ENCODE measurements around the gene P2RX5.

The P2RX5 gene

DNA sequence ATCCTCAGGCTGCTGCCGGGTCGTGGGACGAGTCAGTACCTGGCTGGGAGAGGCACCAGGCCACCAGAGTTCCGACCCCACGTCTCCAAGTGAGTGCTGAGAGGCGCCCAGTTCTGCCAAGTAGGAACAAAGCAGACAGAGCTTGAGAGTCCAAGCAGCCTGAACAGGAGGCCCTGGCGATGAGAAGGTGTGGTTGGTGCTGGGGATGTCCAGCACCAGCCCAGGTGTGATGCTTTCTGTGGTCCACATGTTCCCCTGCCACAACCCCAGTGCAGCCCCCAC lies 38.4 kb downstream of the P2RX5 start:
- no peak for DNase-seq (ENCODE audit: low read depth)
- TF ChIP-seq, protein P1, sequence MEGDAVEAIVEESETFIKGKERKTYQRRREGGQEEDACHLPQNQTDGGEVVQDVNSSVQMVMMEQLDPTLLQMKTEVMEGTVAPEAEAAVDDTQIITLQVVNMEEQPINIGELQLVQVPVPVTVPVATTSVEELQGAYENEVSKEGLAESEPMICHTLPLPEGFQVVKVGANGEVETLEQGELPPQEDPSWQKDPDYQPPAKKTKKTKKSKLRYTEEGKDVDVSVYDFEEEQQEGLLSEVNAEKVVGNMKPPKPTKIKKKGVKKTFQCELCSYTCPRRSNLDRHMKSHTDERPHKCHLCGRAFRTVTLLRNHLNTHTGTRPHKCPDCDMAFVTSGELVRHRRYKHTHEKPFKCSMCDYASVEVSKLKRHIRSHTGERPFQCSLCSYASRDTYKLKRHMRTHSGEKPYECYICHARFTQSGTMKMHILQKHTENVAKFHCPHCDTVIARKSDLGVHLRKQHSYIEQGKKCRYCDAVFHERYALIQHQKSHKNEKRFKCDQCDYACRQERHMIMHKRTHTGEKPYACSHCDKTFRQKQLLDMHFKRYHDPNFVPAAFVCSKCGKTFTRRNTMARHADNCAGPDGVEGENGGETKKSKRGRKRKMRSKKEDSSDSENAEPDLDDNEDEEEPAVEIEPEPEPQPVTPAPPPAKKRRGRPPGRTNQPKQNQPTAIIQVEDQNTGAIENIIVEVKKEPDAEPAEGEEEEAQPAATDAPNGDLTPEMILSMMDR (IDR thresholded peaks at IDR 0.05; ENCODE audit: insufficient read depth, low read depth, low read length, missing control alignments): no peak
- H3K4me3 ChIP-seq (ENCODE audit: low read depth, low read length): no peak overlapping the region

DNA sequence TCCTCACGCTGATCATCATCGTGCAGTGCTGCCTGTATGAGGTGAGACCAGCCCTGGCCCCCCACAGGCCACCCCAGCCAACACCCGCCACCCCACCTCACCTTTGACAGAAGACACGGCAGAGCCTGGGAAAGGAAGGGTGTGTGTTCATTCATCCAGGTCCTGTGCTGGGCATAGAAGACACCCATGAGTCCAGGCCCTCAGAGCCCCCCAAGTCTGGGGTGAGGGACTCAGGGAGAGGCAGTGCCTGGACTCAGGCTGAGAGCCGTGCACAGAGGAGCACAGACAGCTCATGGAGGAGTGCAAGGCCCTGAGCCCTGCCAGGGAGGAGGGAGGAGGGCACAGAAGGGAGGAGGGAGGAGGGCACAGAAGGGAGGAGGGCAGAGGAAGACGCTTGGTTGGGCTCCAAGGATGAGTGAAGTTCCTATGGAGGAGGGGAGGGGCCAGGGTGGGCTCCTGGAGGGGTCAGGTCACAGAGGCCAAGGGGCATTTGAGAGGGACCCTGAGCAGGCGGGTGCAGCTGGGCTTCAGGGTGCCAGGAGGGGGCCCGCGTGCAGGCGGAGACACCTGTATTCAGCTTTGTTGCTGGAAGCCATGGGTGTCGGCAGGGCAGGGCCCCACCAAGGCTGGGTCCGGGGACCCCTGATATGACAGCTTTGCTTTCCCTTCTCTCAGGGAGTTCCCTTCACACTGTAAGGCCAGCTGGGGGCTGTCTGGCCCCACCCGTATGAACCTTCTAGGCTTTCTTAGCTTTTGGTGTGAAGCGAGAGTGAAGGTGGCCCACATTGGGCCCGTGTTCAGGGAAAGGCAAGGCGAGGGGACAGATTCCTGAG lies 39.0 kb downstream of the P2RX5 start:
- DNase-seq (ENCODE audit: low read depth): no peak
- TF ChIP-seq, protein P1 (IDR thresholded peaks at IDR 0.05; ENCODE audit: insufficient read depth, low read depth, low read length, missing control alignments): no peak
- H3K4me3 ChIP-seq (ENCODE audit: low read depth, low read length): no peak overlapping the region

- H3K4me3 ChIP-seq (ENCODE audit: low read depth, low read length): no peak overlapping the region
- TF ChIP-seq, protein P1 (IDR thresholded peaks at IDR 0.05; ENCODE audit: insufficient read depth, low read depth, low read length, missing control alignments): no peak
- no peak for DNase-seq (ENCODE audit: low read depth)
Measured at GRCh38 chr17:3656353-3656752, 39.6 kb downstream of the P2RX5 start.

DNA sequence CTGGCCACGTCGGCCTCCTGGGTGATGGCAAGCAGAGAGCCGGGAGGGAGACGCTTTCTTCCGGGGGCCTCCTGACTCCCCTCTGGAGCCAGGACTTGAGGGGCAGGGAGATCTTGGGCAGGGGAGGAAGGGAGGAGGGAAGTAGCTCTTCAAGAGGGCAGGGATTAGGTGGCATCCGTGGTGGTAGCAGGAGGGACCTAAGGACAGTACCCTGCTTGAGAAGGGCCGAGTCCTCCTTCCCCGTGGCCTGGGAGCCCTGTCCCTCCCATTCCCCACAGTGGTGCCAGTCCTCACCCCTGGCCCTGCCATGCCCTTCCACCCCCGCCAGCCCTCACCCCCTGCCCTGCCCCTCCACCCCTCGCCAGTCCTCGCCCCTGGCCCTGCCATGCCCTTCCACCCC lies 40.2 kb downstream of the P2RX5 start:
- no peak overlapping the region for H3K4me3 ChIP-seq (ENCODE audit: low read depth, low read length)
- no peak for DNase-seq (ENCODE audit: low read depth)
- TF ChIP-seq, protein P1 (IDR thresholded peaks at IDR 0.05; ENCODE audit: insufficient read depth, low read depth, low read length, missing control alignments): no peak

DNA sequence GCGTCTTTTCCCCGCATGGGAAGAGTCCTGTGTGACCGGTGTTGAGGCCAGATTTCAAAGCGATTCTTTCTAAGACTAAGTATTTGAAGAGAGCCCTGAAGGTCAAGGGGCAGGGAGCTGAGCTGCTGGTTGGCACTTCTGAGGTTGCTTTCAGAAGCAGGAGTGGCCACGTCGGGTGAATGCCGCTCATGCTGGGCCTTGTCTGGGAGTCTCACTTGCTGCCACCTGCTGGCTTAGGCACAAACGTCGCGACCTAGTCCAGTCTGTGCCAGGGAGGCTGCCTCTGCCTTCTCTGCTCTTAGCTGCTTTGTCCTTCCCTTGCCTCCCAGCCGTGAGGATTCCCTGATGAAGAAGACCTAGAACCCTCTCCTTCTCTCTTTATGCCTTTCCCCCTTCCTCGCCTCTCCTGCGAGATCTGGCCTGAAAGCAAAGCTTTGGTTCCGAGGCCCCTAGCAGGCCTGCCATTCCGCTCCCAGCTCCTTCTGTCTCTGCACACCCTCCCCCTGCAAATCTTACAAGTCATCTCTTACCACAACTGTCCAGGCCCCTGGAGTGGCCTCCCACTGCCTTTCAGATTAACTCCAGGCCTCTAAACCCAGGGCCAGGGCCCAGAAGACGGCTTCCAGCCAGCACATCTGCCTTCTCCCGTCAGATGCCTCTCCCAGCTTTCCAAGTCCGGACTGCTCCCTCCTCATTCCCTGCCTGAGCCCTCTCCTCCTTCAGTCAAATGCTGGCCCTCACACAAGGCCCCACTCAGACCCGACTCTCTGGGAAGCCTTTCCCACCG lies 48.0 kb downstream of the P2RX5 start:
- H3K4me3 ChIP-seq (ENCODE audit: low read depth, low read length): no peak overlapping the region
- DNase-seq (ENCODE audit: low read depth): peak; percentile 67
- TF ChIP-seq, protein P1 (IDR thresholded peaks at IDR 0.05; ENCODE audit: insufficient read depth, low read depth, low read length, missing control alignments): peak; percentile 48

DNA sequence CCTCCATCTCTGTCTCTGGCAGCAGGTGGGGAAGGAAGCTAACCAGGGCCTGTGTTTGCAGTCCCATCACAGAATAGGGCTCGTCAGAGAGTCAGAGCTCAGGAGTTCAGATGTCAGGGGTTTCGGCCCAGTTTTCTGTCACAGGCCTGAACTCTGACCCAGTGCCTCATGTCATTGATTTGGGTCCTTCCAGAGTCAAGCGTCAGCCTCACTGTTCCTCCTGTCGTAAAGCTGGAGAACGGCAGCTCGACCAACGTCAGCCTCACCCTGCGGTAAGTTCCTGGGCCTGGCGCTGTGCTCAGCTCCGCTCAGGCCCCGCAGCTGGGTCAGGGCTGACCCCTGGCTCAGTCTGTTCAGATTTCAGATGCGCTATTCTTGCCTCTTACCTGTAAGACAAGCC lies 48.7 kb downstream of the P2RX5 start:
- TF ChIP-seq, protein P1 (IDR thresholded peaks at IDR 0.05; ENCODE audit: insufficient read depth, low read depth, low read length, missing control alignments): no peak
- H3K4me3 ChIP-seq (ENCODE audit: low read depth, low read length): no peak overlapping the region
- no peak for DNase-seq (ENCODE audit: low read depth)

All from GM12865 (cell line).